CD4-positive, alpha-beta T cell treated with Interferon alpha-2 for 1 hour (primary cell): ENCODE measurements around the gene ATP7A.
"Not testable (repeated sequence)": the region's sequence is repeated elsewhere in the genome, so short reads cannot be mapped to it uniquely, and the experiment has no call there.

ENCODE experiments used
- DNase-seq, 2 donors: peaks; one replicate each; pipeline ENCODE4 v3.0.0-alpha.2; 2020 to 2022

ATP7A gene

GRCh38 chrX:78042601-78043000 is 132.1 kb downstream of the ATP7A start:
- no peak for DNase-seq

- DNase-seq: no peak
Observed at GRCh38 chrX:78046362-78046761, 135.9 kb downstream of the ATP7A start.

DNA sequence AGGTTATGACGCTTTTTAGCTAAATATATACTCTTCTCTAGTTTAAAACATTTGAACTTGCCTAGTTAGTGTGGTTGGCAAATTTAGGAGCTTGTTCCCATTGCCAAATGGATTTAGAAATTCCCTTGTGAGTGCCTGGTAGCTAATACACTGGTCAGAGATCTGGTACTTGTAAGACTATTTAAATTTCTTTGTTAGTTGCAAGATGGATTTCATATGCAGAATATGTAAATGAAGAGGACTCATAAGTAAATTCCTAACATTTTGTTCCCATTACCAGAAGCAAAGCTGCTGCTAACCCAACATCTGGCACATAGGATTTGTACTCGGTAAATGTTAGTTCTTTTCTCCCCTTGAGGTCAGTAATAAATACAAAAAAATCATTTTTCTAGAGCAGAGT is 137.6 kb downstream of the ATP7A start:
- no peak for DNase-seq

DNA sequence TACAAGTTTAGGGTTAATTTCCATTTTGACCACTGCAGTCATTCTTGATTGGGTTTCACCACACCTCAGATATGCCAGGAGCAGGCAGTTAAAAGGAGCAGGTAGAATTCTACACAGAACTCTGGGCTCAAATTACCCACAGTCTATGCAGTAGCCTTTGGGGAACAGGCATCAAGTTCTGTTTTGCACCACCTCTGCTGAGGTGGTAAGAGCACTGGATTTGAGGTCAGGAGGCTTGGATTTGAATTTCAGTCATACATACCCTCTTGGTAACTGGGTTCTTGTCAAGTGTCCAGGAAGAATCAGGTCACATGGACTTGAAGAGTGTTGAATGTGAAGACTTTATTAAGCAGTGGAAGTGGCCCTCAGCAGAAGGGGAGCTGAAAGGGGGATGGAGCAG is 153.2 kb downstream of the ATP7A start:
- DNase-seq: no peak

GRCh38 chrX:78064152-78064551 is 153.7 kb downstream of the ATP7A start:
- DNase-seq: no peak

DNA sequence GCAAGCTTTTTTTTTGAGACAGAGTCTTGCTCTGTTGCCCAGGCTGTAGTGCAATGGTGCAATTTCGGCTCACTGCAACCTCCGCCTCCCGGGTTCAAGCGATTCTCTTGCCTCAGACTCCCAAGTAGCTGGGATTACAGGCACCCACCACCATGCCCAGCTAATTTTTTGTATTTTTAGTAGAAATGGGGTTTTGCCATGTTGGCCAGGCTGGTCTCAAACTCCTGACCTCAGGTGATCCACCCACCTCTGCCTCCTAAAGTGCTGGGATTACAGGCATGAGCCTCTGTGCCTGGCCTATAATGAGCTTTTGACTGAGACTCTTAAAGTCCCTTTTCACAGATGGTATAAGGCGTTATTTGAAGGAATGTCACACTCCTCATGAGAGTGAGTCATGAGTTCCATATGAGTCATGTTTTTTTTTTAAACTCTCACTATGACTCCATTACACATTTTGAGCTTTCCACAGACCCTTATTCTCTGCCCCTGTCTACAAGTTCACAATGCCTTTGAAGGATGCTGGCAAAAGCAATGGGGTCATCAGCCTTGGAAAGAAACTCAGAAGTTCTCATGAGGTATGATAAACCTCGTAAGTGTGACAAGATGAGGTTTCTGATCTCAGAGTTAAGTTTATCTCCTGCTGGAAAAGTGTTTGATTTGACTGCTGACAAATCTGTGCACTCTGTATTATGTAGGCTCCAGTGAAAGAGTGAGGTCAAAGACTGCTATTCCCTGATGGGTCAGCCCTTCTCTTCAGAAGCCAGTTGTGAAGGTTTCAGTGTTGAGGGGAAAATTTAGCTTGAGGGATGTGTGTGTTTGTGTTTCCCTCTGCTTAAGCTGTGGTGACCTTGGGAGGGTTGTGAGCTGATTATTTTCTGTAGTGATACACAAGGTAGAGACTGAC is 154.5 kb downstream of the ATP7A start:
- not testable (repeated sequence) for DNase-seq

- no peak for DNase-seq
Observed at GRCh38 chrX:78066110-78066509, 155.6 kb downstream of the ATP7A start.

GRCh38 chrX:78071331-78071730 is 160.8 kb downstream of the ATP7A start:
- no peak for DNase-seq

GRCh38 chrX:78073147-78074077 is 162.9 kb downstream of the ATP7A start:
- peak; percentile 27 to 41 for DNase-seq

GRCh38 chrX:78074088-78074487 is 163.6 kb downstream of the ATP7A start:
- DNase-seq: no peak

GRCh38 chrX:78075787-78076389 is 165.4 kb downstream of the ATP7A start:
- DNase-seq: no peak

GRCh38 chrX:78081413-78081812 is 170.9 kb downstream of the ATP7A start:
- not testable (repeated sequence) for DNase-seq

DNA sequence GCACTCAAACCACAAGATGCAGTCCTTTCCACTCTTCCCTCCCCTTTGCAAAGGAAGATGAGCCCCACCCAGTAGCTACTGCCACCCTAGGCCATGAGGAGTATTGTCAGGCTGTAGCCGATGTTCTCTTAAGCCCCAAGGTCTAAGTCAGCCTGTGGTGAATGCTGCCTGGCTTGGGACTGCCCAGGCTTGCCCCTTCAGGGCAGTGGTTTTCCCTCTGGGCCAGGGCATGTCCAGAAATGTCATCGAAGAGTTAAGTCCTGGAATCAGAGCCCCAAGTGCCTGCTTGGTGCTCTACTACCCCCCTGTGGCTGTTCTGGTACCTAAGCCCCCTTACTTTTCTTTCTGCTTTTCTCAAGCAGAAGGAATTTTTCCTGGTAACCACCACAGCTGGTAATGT is 181.8 kb downstream of the ATP7A start:
- no peak for DNase-seq

- DNase-seq: no peak
Observed at GRCh38 chrX:78098108-78098507, 187.6 kb downstream of the ATP7A start.
